Stimulated activated CD8-positive, alpha-beta memory T cell treated with anti-CD3 and anti-CD28 coated beads, Interleukin-2, amount 100 ng/mL, for 48 hours (primary cell): ENCODE data around the gene CLRN2.
"Not testable (repeated sequence)": the region's sequence is repeated elsewhere in the genome, so short reads cannot be mapped to it uniquely, and the experiment has no call there.

Experiments
- DNase-seq, 2 donors: peaks; one replicate each; pipeline ENCODE4 v3.0.0-alpha.2; 2020; ENCODE audit warnings: low read depth in 2 of 2

CLRN2 gene

GRCh38 chr4:17545374-17546140 is 30.6 kb downstream of the CLRN2 start:
- no peak for DNase-seq

DNA sequence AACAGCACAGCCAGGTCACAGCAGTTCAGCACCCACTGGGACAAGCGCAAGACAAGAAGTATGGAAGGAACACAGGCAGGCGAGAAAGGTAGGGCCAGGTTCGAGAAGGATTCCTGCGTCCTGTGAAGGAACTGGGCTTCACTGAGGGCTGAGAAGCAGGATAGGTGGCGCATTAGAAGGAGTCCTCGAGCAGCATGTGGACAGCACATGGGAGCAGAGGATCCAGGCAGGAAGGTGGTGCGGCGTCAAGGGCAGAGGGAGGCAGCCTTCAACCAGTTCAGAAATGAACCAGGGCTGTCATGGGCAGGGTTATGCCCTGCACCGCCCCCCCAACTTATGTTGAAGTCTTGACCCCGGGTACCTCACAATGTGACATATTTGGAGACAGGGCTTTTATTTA is 31.3 kb downstream of the CLRN2 start:
- no peak for DNase-seq

- no peak for DNase-seq
Measured at GRCh38 chr4:17546678-17547077, 31.7 kb downstream of the CLRN2 start.

DNA sequence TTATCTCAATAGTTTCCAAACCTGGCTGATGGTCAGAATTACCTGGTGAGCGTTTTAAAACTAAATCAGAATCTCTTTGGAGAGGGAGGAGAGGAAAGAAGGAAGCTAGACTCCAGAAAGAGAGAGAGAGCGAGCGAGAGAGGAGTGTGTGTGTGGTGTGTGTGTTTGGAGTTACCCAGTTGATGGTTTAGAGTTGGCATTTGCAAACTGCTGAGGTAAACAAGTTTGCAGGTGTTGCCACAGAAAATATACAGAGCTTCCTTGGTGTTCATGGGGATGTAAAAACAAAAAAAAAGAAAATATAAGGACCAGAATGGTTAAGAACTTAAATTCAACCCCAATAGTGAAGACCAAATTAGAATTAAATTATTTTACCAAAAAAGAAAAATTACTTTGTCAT is 35.6 kb downstream of the CLRN2 start:
- no peak for DNase-seq

GRCh38 chr4:17552427-17552826 is 37.5 kb downstream of the CLRN2 start:
- no peak for DNase-seq

DNA sequence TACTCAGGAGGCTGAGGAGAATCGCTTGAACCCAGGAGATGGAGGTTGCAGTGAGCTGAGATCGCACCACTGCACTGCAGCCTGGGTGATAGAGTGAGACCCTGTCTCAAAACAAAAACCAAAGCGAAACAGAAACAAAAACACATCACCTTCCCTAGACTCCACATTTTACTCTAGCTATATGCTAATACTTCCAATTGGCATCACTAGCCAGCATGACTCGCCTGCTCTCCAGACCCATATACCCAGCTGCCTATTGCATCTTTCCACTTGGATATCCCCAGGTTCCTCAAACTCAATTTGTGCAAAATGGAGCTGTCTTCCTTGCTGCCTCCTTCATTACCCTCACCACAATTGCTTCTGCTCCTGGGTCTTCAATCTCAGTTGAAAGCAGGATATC is 39.6 kb downstream of the CLRN2 start:
- DNase-seq = no peak

GRCh38 chr4:17556498-17556897 is 41.5 kb downstream of the CLRN2 start:
- no peak for DNase-seq

GRCh38 chr4:17557880-17558279 is 42.9 kb downstream of the CLRN2 start:
- no peak for DNase-seq

DNA sequence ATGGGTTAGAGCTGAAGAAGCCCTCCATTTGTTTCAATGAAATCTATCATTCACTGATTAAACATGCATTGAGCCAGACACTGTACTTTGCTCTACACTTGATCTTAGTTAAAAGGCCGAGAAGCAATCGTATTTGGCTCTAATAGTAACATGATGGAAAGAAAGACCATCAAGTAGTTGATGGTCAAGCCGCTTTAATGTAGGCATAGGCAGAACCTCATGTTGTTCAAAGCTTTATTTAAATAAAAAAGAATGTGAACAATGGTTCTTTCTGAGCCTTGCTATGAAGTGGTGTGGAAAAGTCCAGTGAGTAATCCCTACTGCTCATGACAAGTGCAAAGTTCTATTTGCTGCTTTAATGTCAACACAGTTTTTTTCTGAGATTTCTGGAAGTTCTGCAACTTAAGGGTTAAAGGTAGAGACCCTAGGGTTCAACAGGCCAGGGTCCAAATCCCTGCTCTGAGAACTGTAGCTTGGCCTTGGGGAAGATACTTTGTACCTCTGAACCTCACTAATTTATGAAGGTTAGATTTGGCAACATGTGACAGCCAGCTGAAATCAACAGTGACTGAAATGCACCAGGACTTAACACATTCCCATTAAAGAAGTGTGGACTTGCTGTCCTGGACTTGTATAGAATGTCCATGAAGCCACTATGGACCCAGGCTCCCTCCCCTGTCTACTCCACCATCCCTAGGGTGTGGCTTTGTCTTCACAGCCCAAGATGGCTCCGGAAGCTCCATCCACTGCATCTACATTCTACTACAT is 44.2 kb downstream of the CLRN2 start:
- no peak for DNase-seq

DNA sequence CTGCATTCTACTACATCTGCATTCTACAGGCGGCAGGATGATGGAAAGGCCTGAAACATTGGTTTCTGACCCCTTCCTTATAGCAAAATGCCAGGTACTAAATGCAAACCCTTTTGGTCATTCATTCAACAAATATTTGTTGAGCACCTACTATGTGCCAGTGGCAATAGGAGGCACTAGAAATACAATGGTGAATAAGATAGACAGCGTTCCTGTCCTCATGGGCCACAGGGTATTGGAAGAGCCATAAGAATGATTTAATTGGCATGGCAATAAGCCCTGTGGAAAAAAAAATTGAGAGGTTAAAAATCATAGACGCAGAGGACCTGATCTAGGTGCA is 44.7 kb downstream of the CLRN2 start:
- DNase-seq = no peak

DNA sequence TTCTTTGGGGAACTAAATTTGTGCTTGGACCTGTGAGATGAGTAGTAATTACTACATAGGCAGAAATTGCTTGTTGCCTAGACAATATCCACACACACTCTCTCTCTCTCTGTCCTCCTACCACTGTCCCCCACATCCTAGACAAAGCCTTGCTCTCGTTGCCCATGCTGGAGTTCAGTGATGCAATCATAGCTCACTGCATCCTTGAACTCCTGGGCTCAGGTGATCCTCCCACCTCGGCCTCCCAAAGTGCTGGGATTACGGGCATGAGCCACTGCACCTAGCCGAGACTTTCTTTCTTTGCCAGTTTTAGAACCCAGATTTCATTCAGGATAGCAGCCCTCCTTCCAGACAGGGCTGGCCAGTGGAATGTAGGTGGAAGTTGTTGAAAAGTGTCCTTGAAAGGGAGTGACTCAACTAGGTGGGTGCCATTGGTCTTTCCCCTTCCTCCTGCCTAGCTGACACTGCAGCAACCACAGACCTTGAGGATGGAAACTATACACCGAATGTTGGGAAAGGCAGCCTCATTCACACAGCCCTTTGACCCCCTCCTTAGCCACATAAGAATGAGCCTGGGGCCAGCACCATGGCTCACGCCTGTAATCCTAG is 45.2 kb downstream of the CLRN2 start:
- DNase-seq = no peak

- no peak for DNase-seq
Measured at GRCh38 chr4:17561195-17561909, 46.4 kb downstream of the CLRN2 start.

GRCh38 chr4:17562157-17562556 is 47.2 kb downstream of the CLRN2 start:
- DNase-seq = no peak

DNA sequence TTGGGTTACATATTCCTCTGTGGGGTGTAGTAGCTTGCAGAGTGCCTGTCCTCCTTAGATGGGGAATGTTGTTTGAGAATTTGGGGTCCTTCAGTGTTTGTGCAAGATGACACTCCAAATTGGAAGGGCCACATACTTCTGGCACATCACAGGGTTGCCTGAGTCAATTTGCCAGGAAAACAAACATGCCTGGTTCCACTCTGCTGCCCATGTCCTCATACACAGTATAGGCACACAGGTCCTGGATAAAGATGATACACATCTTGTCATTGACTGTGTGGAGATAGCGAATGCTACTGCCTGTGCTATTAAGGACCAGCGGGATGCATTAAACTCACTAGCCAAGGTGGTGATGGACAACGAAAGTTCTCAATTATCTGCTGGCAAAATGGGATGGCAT is 50.9 kb downstream of the CLRN2 start:
- no peak for DNase-seq

- no peak for DNase-seq
Measured at GRCh38 chr4:17567271-17567670, 52.3 kb downstream of the CLRN2 start.

GRCh38 chr4:17574206-17574605 is 59.2 kb downstream of the CLRN2 start:
- no peak for DNase-seq

DNA sequence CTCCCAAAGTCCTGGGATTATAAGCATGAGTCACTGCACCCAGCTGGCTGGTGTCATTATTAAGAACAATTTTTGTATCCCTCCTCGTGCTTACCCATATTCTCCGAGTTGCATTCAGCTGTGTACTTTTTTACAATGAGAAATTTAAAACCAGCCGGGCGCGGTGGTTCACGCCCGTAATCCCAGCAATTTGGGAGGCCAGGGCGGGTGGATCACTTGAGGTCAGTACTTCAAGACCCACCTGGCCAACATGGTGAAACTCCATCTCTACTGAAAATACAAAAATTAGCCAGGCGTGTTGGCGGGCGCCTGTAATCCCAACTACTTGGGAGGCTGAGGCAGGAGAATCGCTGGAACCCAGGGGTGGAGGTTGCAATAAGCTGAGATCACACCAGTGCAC is 60.2 kb downstream of the CLRN2 start:
- not testable (repeated sequence) for DNase-seq
